ENCODE data around the gene CAPN15.

CAPN15 gene

DNA sequence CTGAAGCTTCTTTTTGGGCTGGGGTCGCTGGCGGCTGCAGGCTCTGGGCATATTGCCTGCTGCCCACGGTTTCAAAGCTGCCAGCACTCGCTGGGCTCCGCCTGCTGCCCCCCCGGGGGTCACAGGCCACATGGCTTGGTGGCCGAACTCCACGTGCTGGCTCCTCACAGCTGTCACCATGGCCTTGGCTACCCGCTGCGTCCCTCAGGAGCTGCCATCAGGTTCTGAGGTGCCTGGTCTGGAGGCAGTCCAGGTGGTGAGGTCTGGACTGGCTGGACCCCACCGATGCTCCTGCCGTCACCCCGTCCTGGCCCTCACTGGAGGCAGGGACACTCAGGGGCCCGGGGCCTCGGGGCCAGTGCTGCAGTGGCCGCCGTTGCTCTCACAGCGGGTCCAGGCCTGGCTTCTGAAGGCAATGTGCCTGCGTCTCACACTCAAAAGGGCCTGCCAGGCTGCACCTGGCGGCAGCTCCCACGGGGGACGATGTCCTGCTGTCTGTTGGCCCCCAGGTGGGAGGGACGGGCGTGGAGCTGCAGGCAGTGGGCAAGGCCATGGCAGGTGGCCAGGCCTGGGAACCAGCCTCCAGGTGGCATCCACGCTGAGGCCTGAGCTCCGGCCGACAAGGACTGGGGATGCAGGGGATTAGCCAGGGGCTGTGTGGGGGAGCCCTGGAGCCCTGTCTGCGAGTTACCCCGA, 13.3 kb downstream of the CAPN15 start:
- no peak for DNase-seq

DNA sequence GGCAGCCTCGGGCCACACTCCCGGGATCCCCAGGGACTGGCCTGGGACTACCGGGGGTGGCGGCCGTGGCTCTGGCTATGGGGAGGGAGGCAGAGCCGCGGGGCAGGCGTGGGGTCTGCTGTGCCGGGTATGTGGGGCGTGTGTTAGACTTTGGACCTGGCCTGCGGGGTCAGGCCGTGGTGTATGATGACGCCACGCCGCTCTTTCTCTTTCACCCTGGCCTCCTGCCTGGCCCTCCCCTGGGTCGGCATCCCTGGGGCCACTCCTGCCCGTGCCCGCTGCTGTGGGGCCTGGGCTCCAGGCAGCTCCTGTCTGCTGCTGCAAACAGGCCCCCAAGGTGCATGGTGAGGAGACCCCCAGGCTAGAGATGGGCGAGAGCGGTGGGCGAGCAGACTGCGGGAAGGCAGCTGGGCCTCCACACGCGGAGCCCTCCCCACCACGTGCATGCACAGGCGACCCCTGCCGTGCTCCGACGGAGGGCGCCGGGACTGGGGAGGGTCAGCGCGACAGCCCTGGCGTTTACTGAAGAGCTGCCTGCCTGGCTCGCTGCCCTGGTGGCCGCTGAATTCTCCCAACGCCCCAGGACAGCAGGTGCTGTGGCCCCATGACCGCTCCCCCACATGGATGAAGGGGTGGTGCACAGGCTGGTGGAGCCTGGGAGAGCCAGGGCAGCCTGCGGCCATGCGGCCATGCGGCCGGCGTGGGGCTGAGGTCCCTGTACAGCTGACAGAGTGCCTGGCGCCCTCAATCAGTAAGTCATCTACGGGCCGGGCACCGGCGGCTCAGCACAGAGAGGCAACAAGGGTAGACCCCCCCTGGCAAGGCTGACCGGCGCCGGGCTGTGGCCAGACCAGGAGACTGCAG, 16.0 kb downstream of the CAPN15 start:
- no peak for DNase-seq

DNA sequence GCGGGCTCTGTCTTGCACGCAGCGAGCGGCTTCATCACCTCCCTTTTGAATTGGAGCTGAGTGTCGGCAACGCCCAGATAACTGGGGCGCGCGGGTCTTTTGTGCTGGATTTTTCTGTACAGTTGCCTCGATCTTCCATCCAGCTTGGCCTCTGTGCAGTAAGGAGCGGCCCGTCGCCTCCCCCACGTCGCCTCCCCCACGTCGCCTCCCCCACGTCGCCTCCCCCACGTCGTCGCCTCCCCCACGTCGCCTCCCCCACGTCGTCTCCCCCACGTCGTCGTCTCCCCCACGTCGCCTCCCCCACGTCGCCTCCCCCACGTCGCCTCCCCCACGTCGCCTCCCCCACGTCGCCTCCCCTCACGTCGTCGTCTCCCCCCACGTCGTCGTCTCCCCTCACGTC, 17.0 kb downstream of the CAPN15 start:
- no peak for DNase-seq

DNA sequence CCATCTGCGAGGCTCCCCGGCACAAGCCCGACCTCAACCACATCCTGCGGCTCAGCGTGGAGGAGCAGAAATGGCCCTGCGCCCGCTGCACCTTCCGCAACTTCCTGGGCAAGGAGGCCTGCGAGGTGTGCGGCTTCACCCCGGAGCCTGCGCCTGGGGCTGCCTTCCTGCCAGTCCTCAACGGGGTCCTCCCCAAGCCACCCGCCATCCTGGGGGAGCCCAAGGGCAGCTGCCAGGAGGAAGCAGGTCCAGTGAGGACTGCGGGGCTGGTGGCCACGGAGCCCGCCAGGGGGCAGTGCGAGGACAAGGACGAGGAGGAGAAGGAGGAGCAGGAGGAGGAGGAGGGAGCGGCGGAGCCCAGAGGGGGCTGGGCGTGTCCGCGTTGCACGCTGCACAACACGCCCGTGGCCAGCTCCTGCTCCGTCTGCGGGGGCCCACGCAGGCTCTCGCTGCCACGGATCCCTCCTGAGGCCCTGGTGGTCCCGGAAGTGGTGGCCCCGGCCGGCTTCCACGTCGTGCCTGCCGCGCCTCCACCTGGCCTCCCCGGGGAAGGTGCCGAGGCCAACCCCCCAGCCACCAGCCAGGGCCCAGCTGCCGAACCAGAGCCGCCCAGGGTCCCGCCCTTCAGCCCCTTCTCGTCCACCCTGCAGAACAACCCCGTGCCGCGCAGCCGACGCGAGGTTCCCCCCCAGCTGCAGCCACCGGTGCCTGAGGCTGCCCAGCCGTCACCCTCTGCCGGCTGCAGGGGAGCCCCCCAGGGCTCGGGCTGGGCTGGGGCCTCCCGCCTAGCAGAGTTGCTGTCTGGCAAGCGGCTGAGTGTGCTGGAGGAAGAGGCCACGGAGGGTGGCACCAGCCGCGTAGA, 19.6 kb downstream of the CAPN15 start:
- DNase-seq, result peak in 18 of 56 donors; percentile 5 to 60 (median 29)

DNA sequence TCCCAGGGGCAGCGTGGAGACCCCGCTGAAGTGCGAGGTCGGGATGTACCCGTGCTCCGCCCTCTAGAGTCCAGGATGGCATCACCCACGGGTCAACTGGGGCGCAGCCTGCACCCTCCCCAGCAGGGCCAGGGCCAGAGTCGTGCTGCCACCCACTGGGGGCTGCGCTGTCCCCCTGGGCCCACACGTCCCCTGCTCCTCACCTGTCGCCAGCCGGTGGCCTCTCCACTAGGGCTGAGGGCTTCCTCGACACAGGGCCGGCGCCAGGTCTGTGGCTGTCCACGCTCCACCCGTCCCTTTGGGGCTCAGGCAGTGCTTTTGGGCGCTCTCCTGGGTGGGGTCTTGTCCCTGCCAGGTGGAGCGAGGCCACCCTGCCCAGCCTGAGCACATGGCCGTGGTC, 21.1 kb downstream of the CAPN15 start:
- no peak for DNase-seq

DNA sequence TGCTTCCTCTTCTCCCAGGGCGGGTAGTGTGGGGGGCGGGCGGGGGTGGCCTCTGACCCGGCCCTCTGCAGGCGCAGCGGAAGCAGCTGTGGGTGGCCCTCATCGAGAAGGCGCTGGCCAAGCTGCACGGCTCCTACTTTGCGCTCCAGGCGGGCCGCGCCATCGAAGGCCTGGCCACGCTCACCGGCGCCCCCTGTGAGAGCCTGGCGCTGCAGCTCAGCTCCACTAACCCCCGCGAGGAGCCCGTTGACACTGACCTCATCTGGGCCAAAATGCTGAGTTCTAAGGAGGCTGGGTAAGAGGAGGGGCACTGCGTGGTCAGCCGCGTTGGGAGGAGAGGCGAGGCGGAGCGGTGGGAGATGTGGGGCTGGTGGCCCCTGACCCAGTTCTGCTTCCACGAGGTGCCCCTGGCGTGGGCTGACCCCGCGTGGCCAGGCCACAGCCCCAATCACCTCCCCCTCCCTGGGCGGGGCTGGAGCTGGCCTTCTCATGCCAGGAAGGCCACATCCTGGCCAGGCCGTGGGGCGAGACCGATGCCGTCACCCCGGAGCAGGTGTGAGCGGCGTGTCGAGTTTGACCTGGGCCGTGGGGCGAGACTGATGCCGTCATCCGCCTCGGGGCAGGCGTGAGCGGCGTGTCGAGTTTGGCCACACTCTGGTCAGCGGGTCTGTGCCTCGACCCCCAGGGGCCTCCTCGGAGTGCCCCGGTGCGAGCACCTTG, 22.2 kb downstream of the CAPN15 start:
- DNase-seq, result no peak

DNA sequence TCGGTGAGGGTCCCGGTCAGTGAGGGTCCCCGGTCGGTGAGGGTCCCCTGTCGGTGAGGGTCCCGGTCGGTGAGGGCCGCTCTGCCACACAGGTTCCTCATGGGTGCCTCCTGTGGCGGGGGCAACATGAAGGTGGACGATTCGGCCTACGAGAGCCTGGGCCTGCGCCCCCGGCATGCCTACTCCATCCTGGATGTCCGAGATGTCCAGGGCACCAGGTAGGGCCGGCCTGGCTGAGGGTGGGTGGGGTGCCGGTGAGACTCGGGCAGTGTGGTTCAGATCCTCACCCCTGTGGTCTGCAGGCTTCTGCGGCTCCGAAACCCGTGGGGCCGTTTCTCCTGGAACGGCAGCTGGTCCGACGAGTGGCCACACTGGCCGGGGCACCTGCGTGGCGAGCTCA, 23.7 kb downstream of the CAPN15 start:
- no peak for DNase-seq

DNA sequence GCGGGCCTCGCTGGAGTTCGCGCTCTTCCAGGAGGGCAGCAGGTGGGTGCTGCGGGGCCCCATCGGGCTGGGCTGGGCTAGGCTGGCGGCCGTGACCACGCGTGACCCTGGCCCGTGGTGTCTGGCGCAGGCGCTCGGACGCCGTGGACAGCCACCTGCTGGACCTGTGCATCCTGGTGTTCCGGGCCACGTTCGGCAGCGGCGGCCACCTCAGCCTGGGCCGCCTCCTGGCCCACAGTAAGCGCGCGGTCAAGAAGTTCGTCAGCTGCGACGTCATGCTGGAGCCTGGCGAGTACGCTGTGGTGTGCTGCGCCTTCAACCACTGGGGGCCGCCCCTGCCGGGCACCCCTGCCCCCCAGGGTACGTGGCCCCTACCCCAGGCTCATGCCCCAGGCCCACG, 24.7 kb downstream of the CAPN15 start:
- no peak for DNase-seq

DNA sequence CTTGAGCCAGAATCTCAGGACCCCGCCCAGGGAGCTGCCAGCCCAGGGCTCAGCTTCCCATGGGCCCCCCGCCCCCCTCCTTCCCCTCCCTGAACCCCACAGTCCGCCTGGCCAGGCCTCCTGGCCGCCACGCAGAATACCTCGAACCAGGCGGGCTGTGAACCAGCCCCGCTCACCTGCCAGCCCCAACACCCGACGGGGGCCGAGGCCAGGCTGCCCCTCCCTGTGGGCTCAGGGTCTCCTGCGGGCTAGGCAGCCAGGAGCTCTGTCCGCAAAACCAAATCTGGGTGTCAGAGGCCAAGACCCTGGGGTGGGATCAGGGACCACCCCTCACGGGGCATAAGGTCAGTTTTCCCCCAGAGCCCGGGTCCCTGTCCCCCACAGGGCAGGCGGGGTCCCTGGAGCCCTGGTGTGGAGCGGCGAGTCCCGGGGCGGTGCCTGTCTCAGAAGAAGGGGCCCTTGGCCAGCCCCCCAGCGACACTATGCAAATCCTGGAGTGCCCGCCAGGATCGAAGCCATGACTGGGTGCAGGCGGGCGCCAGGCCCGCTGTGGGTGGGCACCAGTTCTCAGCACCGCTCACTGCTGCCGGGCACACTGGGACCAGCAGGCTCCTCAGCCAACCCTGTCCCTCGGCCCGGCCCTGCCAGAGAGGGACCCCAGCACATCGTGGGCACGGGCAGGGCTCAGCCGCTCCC, 26.2 kb downstream of the CAPN15 start:
- DNase-seq, result no peak

DNA sequence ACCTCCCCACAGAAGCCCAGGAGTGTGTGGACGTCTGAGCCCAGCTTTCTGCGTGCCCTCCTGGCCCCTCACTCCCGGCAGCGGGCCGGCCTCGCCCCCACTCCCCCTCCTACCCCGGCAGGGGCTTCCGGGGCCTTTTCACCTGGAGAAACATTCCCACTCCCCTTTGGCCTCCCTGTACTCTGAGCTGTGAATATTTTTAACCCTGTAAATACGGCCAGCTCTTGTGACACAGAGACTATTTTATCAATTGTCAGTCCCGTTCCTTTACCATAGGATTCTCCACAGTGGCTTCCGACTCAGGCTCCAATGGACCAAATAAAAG, 26.7 kb downstream of the CAPN15 start:
- no peak for DNase-seq

DNA sequence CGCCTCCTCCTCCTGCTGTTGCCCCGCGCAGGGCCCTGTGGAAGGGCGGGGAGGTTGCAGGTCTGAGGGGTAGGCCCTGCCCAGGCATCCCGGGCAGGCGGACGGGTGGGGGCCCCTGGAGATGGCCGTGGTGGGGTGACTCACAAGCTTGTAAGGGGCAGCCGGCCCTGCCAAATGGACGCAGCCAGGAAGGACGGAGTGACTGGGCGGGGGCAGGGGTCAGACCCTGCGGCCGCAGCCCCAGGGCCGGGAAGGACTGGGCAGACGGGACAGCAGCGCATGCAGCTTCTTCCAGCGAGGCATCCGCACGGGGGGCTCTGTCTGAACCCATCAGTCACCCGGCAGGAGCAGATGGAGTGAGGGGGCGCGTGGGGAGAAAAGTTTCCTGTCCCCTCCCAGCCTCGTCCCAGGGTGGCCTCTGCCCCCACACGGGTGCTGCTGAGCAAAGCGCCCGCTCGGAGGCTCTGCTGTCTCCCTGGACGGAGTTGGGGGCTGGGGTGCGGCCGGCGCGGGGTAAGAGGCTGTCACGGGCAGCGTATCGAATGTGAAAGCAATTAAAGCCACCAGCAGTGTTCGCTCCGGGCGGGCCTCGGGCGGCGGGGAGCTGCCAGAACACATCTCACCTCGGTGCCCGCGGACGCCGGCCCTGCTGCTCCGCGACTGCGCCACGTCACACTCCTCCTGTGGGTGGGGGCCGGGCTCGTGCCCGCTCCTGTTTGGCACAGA, 27.3 kb downstream of the CAPN15 start:
- no peak for DNase-seq

DNA sequence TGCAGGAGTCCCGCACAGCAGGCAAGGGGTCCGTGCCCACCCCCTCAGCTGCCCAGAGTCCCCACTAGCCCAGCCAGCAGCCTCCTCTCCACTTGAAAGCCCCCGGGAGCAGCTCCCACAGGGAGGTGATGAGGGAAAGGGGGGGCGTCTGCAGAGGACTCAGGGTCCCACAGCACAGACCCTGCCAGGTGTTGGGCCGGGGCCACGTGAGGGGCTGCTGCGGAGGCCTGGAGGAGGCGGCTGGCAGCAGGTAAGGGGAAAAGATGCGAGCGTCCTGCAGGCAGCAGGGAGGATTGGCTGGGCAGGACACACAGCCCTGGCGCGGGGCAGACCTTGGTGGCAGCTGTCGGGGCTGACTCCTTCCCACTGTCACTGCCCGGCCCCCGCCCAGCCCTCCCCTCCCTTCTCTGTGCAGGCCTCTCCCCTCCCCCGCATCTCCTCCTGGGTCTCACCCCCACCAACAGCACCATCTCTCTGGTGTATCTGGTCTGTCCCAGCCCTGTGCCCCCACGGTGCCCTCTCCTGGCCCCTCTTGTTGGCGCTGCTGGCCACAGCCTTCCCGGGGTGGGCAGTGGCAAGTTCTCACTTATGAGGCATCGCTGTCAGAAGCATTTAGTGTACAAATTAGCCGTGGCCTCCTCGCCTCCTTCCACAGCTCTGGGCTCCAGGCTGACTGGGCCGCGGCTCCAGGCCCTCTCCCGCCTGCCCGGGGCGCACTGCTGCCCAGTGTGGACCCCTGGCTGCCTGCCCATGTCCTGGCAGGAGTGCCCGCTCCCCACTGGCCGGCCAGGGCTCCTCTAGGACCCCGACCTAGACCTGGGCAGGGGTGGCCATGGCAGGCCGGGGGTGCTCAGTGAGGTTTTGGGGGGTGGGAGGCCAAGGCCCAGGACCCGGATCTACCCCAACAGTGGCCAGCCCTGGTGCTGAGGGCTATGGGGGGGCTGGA, 28.3 kb downstream of the CAPN15 start:
- DNase-seq, result no peak

DNA sequence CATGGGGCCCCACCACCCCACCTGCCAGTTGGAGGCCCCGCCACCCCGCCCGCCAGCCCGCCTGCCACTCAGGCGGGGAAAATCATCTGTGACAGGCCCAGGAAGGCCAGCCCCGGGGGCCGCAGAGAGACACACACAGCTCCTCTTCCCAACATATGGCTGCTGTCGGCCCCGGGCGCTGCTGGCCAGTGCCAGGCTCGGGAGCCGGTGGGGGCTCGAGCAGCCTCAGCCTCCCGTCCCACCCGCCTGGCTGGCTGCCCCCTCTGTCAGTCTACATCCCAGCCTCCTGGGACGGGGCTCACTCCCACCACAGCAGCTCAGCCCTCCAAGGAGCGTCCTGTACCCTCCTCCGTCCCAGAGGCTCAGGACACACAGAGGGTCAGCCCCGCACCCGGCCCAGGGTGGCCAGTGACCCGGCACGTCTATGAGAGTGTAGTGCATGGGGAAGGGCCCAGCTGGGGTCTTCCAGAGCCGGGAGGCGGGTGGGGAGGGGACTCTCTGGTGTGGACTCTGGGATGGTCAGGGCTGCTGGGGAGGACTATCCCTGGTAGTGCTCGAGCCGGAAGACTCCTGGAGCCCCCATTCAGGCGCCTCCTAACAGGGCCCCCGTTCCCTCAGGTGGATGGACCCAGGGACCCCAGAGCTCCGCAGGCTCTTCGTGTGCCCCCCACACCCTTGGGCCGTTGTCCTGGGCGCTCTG, 29.1 kb downstream of the CAPN15 start:
- no peak for DNase-seq

DNA sequence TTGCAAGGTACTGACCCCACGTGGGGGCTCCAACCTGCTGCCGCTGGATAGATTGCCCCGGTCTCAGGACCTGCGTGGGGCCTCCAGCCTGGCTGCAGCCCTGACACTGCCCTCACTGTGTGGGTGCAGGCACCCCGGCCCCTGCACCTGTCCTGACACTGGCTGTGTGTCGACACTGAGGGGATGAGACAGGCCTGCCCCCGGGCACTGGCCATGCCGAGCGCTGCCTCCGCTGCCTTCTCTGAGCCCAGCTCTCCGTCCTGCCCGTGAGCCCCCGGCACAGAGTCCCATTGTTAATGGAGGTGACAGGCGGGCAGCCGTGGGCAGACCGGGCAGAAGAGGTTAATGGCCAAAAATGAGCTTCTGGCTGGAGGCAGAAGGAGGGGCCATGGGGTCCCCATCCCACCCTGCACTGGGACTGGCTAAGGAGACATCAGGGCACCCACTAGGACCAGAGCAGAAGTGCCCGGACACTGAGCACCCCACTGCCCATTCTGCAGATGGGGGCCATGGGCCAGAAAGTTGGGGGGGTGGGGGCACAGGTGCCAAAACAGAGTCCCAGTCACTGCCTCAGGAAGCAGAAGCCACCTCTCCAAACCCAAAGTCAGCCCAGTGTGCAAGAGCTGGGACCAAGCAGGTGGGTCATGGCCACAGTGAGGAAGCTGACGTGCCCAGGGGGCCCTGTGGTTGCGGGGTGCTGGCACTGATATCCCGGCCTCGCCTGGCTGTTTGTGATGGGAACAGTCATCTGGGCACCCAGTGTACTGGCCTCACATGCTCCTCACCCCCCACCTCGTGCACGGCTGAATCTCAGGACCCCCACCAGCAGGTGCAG, 30.2 kb downstream of the CAPN15 start:
- no peak for DNase-seq

DNA sequence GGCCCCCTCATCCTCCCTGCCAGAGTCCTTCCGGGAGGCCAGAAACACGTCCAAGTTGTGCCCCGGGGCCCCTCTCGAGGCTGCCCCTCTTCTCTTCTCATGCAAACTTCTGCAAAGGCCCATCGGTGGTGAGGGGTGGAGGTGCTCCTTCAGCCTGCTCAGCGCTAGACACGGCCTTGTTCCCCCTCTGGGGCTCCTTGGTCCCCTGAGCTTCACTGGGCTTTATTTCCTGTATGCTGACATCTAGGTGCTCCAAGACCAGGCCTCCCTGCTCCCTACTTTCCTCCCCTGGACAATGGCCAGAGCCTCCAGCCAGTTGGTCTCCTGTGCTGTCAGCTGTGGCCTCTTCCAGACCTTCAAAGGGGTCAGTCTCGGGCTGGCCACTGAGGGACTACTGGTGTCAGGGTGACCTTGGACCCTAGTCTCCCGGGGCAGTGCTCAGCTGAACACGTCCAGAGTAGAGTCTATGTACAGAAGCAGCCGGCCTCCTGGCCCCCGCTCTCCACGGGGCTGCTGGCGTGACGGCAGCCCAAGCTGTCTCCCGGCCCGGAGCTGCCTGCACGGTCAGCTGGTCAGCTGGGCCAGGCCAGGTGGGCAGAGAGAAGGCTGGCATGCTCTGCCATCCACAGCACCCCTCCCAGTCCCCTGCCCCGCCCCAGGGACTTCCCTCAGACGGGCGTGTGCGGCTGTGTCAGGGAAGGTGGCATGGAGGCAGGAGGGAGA, 30.9 kb downstream of the CAPN15 start:
- DNase-seq, result no peak

DNA sequence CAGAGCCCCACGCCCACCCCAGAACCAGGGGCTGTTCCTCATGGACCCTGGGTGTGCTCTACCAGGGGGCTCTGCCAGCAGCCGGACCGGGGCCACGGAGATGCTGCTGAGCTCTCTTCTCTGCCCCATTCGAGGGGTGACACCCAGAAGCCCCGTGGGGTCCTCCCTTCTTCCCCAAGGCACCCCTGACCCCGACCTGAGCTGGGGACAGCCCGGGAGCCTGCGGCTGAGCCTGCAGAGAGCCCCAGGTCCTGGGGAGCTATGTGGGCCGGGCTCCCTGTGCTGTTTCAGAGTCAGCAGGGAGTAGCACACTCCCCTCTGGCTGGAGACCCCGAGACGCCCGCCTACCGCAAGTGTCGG, 31.5 kb downstream of the CAPN15 start:
- no peak for DNase-seq

Measured in amygdala (tissue), 56 donors.